IMR-90 (cell line): ENCODE measurements around the gene OR5B17. TPM values are rescaled to one million over a fixed set of nuclear protein-coding genes. Genes with fewer than 3 reads are reported as not detected.

ENCODE experiments used
- ATAC-seq: fragments of 200-7000 bp; cut with Tn5 transposase; 2 replicates; pipeline ENCODE4 v1.9.1; 2020; ENCODE audit warnings: low read depth, mild to moderate bottlenecking, moderate library complexity
- Bru-seq: library from RNA; stranded (reverse); fragments of 400-500 nt; gene quantifications from one replicate; lab custom pipeline; 2021; lab: Mats Ljungman, UMichigan
- BruChase-seq, 2 experiments: library from RNA; stranded (reverse); fragments of 400-500 nt; gene quantifications; one replicate each; lab custom pipeline; 2021; lab: Mats Ljungman, UMichigan
- BruUV-seq: library from RNA; stranded (reverse); fragments of 400-500 nt; replicated peaks from 2 replicates; lab custom pipeline; 2021; lab: Mats Ljungman, UMichigan
- CTCF ChIA-PET: fragments of 300-600 bp; formaldehyde crosslinking; extraction: SDS; loops from one replicate; lab custom pipeline; 2021; ENCODE audit warnings: antibody characterized with exemption; lab: Yijun Ruan, JAX
- POLR2A ChIA-PET: fragments of 300-600 bp; sonication (Branson Sonifier 250); formaldehyde crosslinking; loops from one replicate; lab custom pipeline; 2022; ENCODE audit warnings: antibody characterized with exemption; ENCODE audit not compliant: unreplicated experiment; lab: Charles Lee
- DNase-seq: peaks from one replicate; pipeline ENCODE4 v3.0.0; 2013
- H2AFZ ChIP-seq: replicated peaks from 2 replicates; pipeline ENCODE3; 2013; ENCODE audit warnings: low read length, mild to moderate bottlenecking; ENCODE audit not compliant: poor library complexity
- H2AK5ac ChIP-seq: 2 replicates; pipeline ENCODE4 v1.6.1; 2013; ENCODE audit warnings: low read depth, low read length, inconsistent platforms
- H2AK9ac ChIP-seq: replicated peaks from 2 replicates; pipeline ENCODE3; 2013; ENCODE audit warnings: mild to moderate bottlenecking, low read depth, low read length, moderate library complexity; ENCODE audit not compliant: poor library complexity
- H2BK120ac ChIP-seq: 2 replicates; pipeline ENCODE4 v1.6.1; 2013; ENCODE audit warnings: low read depth, low read length, inconsistent platforms
- H2BK15ac ChIP-seq: 3 replicates; pipeline ENCODE4 v1.6.1; 2013; ENCODE audit warnings: low read depth, low read length, inconsistent platforms
- H2BK20ac ChIP-seq: 2 replicates; pipeline ENCODE4 v1.6.1; 2013; ENCODE audit warnings: low read depth, mild to moderate bottlenecking, inconsistent platforms, low read length, moderate library complexity
- H2BK5ac ChIP-seq: 2 replicates; pipeline ENCODE4 v1.6.1; 2013; ENCODE audit warnings: mild to moderate bottlenecking, low read depth, low read length, inconsistent platforms; ENCODE audit not compliant: poor library complexity, severe bottlenecking
- H3K14ac ChIP-seq: replicated peaks from 2 replicates; pipeline ENCODE4 v1.6.1; 2013; ENCODE audit warnings: low read depth, low read length, inconsistent platforms
- H3K18ac ChIP-seq: 2 replicates; pipeline ENCODE4 v1.6.1; 2013; ENCODE audit warnings: low read depth, low read length, control low read depth
- H3K23ac ChIP-seq: 2 replicates; pipeline ENCODE4 v1.6.1; 2013; ENCODE audit warnings: low read depth, low read length, inconsistent platforms
- H3K27ac ChIP-seq: 2 replicates; pipeline ENCODE4 v1.5.1; 2013; ENCODE audit warnings: mild to moderate bottlenecking, control low read depth, low read length; ENCODE audit not compliant: insufficient read depth
- H3K27me3 ChIP-seq: 2 replicates; pipeline ENCODE4 v1.6.1; 2013; ENCODE audit warnings: low read length; ENCODE audit not compliant: control insufficient read depth, insufficient read depth
- H3K36me3 ChIP-seq: 2 replicates; pipeline ENCODE4 v1.6.1; 2013; ENCODE audit warnings: low read length, mixed read lengths; ENCODE audit not compliant: control insufficient read depth, insufficient read depth
- H3K4ac ChIP-seq: 2 replicates; pipeline ENCODE4 v1.6.1; 2013; ENCODE audit warnings: low read depth, low read length, inconsistent platforms
- H3K4me1 ChIP-seq: 2 replicates; pipeline ENCODE4 v1.6.1; 2013; ENCODE audit warnings: low read length, mixed read lengths; ENCODE audit not compliant: control insufficient read depth, insufficient read depth
- H3K4me2 ChIP-seq: 2 replicates; pipeline ENCODE4 v1.6.1; 2013; ENCODE audit warnings: low read depth, mild to moderate bottlenecking, control low read depth, low read length, moderate library complexity
- H3K4me3 ChIP-seq: 2 replicates; pipeline ENCODE4 v1.5.1; 2013; ENCODE audit warnings: low read depth, mild to moderate bottlenecking, control low read depth, low read length, moderate library complexity; ENCODE audit not compliant: insufficient read depth
- H3K56ac ChIP-seq: 2 replicates; pipeline ENCODE4 v1.6.1; 2013; ENCODE audit warnings: low read length, inconsistent platforms; ENCODE audit not compliant: insufficient read depth; ENCODE audit errors: extremely low read depth
- H3K79me1 ChIP-seq, 2 experiments: 2 replicates each; pipeline ENCODE4 v1.6.1; 2013; ENCODE audit warnings: low read length in 2 of 2, inconsistent platforms in 1 of 2, low read depth in 1 of 2
- H3K9ac ChIP-seq: 2 replicates; pipeline ENCODE4 v1.6.1; 2013; ENCODE audit warnings: low read depth, low read length, control low read depth
- H3K9me1 ChIP-seq: 2 replicates; pipeline ENCODE4 v1.6.1; 2013; ENCODE audit warnings: low read length, inconsistent platforms; ENCODE audit not compliant: insufficient read depth
- H3K9me3 ChIP-seq: 2 replicates; pipeline ENCODE4 v1.6.1; 2013; ENCODE audit warnings: low read length; ENCODE audit not compliant: control insufficient read depth, insufficient read depth
- H4K20me1 ChIP-seq: 2 replicates; pipeline ENCODE4 v1.6.1; 2013; ENCODE audit warnings: low read length, inconsistent platforms; ENCODE audit not compliant: insufficient read depth
- H4K5ac ChIP-seq: 2 replicates; pipeline ENCODE4 v1.6.1; 2013; ENCODE audit warnings: mild to moderate bottlenecking, low read depth, low read length, control low read depth
- H4K8ac ChIP-seq, 2 experiments: 2 replicates each; pipeline ENCODE4 v1.6.1; 2013; ENCODE audit warnings: low read depth in 2 of 2, low read length in 2 of 2, control low read depth in 1 of 2, inconsistent platforms in 1 of 2
- H4K91ac ChIP-seq: 2 replicates; pipeline ENCODE4 v1.6.1; 2013; ENCODE audit warnings: low read depth, low read length, inconsistent platforms; ENCODE audit not compliant: insufficient read depth
- BHLHE40 ChIP-seq: fragments of 150-350 bp; IDR thresholded peaks from 2 replicates; pipeline ENCODE4 v1.6.1; 2016; ENCODE audit warnings: mild to moderate bottlenecking, low read depth, low read length
- CHD1 ChIP-seq: IDR thresholded peaks from 2 replicates; pipeline ENCODE4 v1.6.1; 2012; ENCODE audit warnings: low read depth, low read length, improper control_type of control experiment
- NFE2L2 ChIP-seq: fragments of 150-350 bp; IDR thresholded peaks from 2 replicates; pipeline ENCODE4 v1.6.1; 2016; ENCODE audit warnings: low read depth, mild to moderate bottlenecking, low read length
- WGBS, 2 experiments: methylation state at CpG; one replicate each; pipeline versions ENCODE4 v1.1.5 to v1.1.7; 2013; ENCODE audit warnings: missing lambda C conversion rate in 2 of 2; ENCODE audit not compliant: insufficient read length in 1 of 2; ENCODE audit errors: extremely low coverage in 2 of 2; 5-methylcytosine and 5-hydroxymethylcytosine counted together
- dilution Hi-C: fragments of 300-500 bp; cut with HindIII; formaldehyde crosslinking; loops from one replicate; pipeline ENCODE4 v1.14.3; 2018; ENCODE audit warnings: low sequenced_read_pairs; ENCODE audit not compliant: unreplicated experiment
- in situ Hi-C: fragments of 300-500 bp; cut with MboI; formaldehyde crosslinking; loops from 3 replicates; pipeline ENCODE4 v1.14.3; 2019; ENCODE audit warnings: low sequenced_read_pairs, inconsistent platforms, mixed read lengths
- intact Hi-C: fragments of 100-400 bp; cut with micrococcal nuclease; formaldehyde crosslinking; loops from 2 replicates; pipeline ENCODE4 v1.10.0; 2022
- long read RNA-seq: library from polyadenylated mRNA; unstranded; transcript quantifications from one replicate; pipeline ENCODE4 v2.0.0, GENCODE V29; 2021; ENCODE audit not compliant: unreplicated experiment
- polyA plus RNA-seq, 3 experiments: library from polyadenylated mRNA; depleted of rRNA; stranded (reverse); fragments of >200 nt; gene quantifications; 2 replicates each; pipeline ENCODE4 v1.2.3, GENCODE V29; 2012; ENCODE audit warnings: low replicate concordance in 1 of 3
- total RNA-seq: library from RNA; depleted of rRNA; stranded (reverse); fragments of >200 nt; gene quantifications from 2 replicates; pipeline ENCODE4 v1.2.3, GENCODE V29; 2012; rRNA removed

Gene OR5B17
- not detected in 2 replicates for total RNA-seq
- polyA plus RNA-seq (2012; rRNA removed), result not detected in 2 replicates
- polyA plus RNA-seq (2012; cell fraction: cytosol; rRNA removed), result not detected in 2 replicates
- not detected in 2 replicates for polyA plus RNA-seq (2012; cell fraction: nucleus; rRNA removed; ENCODE audit: low replicate concordance)
- not detected for Bru-seq, nascent RNA
- BruChase-seq, experiment 1, labeled RNA remaining after a 6-hour chase, result not detected
- BruChase-seq, experiment 2, labeled RNA remaining after a 2-hour chase, result not detected
- long read RNA-seq, result 0 reads

- H4K8ac ChIP-seq, result no peak within 1 kb of the TSS
- ChIA-PET POLR2A (no interaction called here), CTCF (no interaction called here)
- no peak within 1 kb of the TSS for H3K18ac ChIP-seq
- no peak within 1 kb of the TSS for H3K23ac ChIP-seq
- H3K27me3 ChIP-seq, result no peaks in the 10 kb centered on the region
- no peak within 1 kb of the TSS for H3K56ac ChIP-seq
- H3K14ac ChIP-seq, result no peak within 1 kb of the TSS
- H4K20me1 ChIP-seq, result no peaks in the 10 kb centered on the region
- dilution Hi-C loops (no loop called here), intact Hi-C loops (no loop called here), in situ Hi-C loops (no loop called here)
- no peak within 1 kb of the TSS for H3K4ac ChIP-seq
- no peak within 1 kb of the TSS for H3K4me2 ChIP-seq
- H3K79me1 ChIP-seq, result no peaks in the 10 kb centered on the region
- no peak within 1 kb of the TSS for H2AK9ac ChIP-seq
- no peaks in the 10 kb centered on the region for H3K9me1 ChIP-seq
- no peak within 1 kb of the TSS for H4K5ac ChIP-seq
- H2BK20ac ChIP-seq, result no peak within 1 kb of the TSS
- no peaks in the 10 kb centered on the region for H3K36me3 ChIP-seq
- H2AFZ ChIP-seq, result no peak within 1 kb of the TSS
- no peak within 1 kb of the TSS for H3K27ac ChIP-seq
- WGBS, 2 experiments, result no CpG with 5 or more reads among the region's 1 CpG
- H2BK15ac ChIP-seq, result no peak within 1 kb of the TSS
- no TSS peak for BruUV-seq
- no peak within 1 kb of the TSS for H2BK5ac ChIP-seq
- ATAC-seq, result no peak
- H4K91ac ChIP-seq, result no peak within 1 kb of the TSS
- H3K4me1 ChIP-seq, result no peaks in the 10 kb centered on the region
- no peak within 1 kb of the TSS for H2BK120ac ChIP-seq
- no peak for DNase-seq
- no peak within 1 kb of the TSS for H3K4me3 ChIP-seq
- H2AK5ac ChIP-seq, result no peak within 1 kb of the TSS
- H3K9ac ChIP-seq, result no peak within 1 kb of the TSS
- no peak for TF ChIP-seq CHD1
- no peak for TF ChIP-seq NFE2L2
- no peak for TF ChIP-seq BHLHE40
- H3K9me3 ChIP-seq, result no peaks in the 10 kb centered on the region
Observed at GRCh38 chr11:58358969-58359368, at the start of gene OR5B17. TSS of gene OR5B17 (minus strand) at chr11:58359069. CDS start at chr11:58359069, 0 bp downstream.
